ENCODE measurements around the gene LINGO3. TPM values are rescaled to one million over a fixed set of nuclear protein-coding genes. Genes with fewer than 3 reads are reported as not detected.

The LINGO3 gene
- total RNA-seq, 6 experiments from 2014 or later = not detected

GRCh38 chr19:2274931-2275535, 32.9 kb downstream of the LINGO3 start:
- TF ChIP-seq CTCF (IDR thresholded peaks at IDR 0.05) = peak; percentile 51 to 57 (median 54)
- no peak for TF ChIP-seq POLR2A (IDR thresholded peaks at IDR 0.05)
- DNase-seq = peak in 2 of 3 donors; percentile 57 to 70
- H3K27ac ChIP-seq = no peak overlapping the region
- intact Hi-C loops (cut with DNase I) = loop anchor here (5.0 kb wide), 2 partner anchors 38 to 113 kb away; partner anchors contain the start of genes PLEKHJ1 (in 2 of the 2), SF3A2 (in 2 of the 2) and DOT1L (in 1 of the 2)
- no peak overlapping the region for H3K4me3 ChIP-seq
- H3K4me1 ChIP-seq = peaks cover 0 to 32% (median 8%) of the 10 kb centered on the region in 4 donors
- ATAC-seq = peak; percentile 35 to 45 (median 38)
- H3K9me3 ChIP-seq = no peaks in the 10 kb centered on the region
- WGBS (ENCODE audit: insufficient coverage, low coverage, low lambda C conversion rate, missing lambda C conversion rate) = 55% methylated on average over 5 of the region's 16 CpGs
- no peaks in the 10 kb centered on the region for H3K27me3 ChIP-seq
- H3K36me3 ChIP-seq = peaks cover 0 to 18% (median 5%) of the 10 kb centered on the region in 4 donors

- no peak for TF ChIP-seq CTCF (IDR thresholded peaks at IDR 0.05)
- no peak for TF ChIP-seq POLR2A (IDR thresholded peaks at IDR 0.05)
- H3K4me3 ChIP-seq = no peak overlapping the region
- DNase-seq = no peak
- H3K27ac ChIP-seq = peak overlapping the region in 1 of 3 donors; percentile 43
- no peaks in the 10 kb centered on the region for H3K9me3 ChIP-seq
- peaks cover 0 to 18% (median 5%) of the 10 kb centered on the region in 4 donors for H3K36me3 ChIP-seq
- H3K4me1 ChIP-seq = peaks cover 0 to 32% (median 8%) of the 10 kb centered on the region in 4 donors
- intact Hi-C loops (cut with DNase I) = loop anchor here (5.0 kb wide), 2 partner anchors 37 to 112 kb away; partner anchors contain the start of genes PLEKHJ1 (in 2 of the 2), SF3A2 (in 2 of the 2) and DOT1L (in 1 of the 2)
- ATAC-seq = no peak
- H3K27me3 ChIP-seq = no peaks in the 10 kb centered on the region
- 76% methylated on average over 7 of the region's 9 CpGs for WGBS (ENCODE audit: insufficient coverage, low coverage, low lambda C conversion rate, missing lambda C conversion rate)
Observed at GRCh38 chr19:2274185-2274711, 33.7 kb downstream of the LINGO3 start.

- DNase-seq (peak; percentile 75 to 79 (median 79)), ATAC-seq (peak; percentile 25 to 42 (median 35))
- intact Hi-C loops (cut with DNase I) = loop anchor here (5.0 kb wide), 2 partner anchors 36 to 111 kb away; partner anchors contain the start of genes PLEKHJ1 (in 2 of the 2), SF3A2 (in 2 of the 2) and DOT1L (in 1 of the 2)
- no peak for TF ChIP-seq POLR2A (IDR thresholded peaks at IDR 0.05)
- TF ChIP-seq CTCF (IDR thresholded peaks at IDR 0.05) = peak; percentile 92 to 98 (median 96)
- peak overlapping the region; percentile 18 to 40 (median 28) for H3K4me3 ChIP-seq
- peaks cover 0 to 18% (median 5%) of the 10 kb centered on the region in 4 donors for H3K36me3 ChIP-seq
- peaks cover 0 to 32% (median 8%) of the 10 kb centered on the region in 4 donors for H3K4me1 ChIP-seq
- 5% methylated on average over 27 of the region's 45 CpGs for WGBS (ENCODE audit: insufficient coverage, low coverage, low lambda C conversion rate, missing lambda C conversion rate)
- peak overlapping the region; percentile 25 to 43 (median 41) for H3K27ac ChIP-seq
- no peaks in the 10 kb centered on the region for H3K27me3 ChIP-seq
- no peaks in the 10 kb centered on the region for H3K9me3 ChIP-seq
Observed at GRCh38 chr19:2273356-2274184, 34.4 kb downstream of the LINGO3 start.
